Occipital lobe (tissue), 2 donors: ENCODE measurements around the gene VOPP1. TPM values are rescaled to one million over a fixed set of nuclear protein-coding genes. Genes with fewer than 3 reads are reported as not detected.
"Not testable (repeated sequence)": the region's sequence is repeated elsewhere in the genome, so short reads cannot be mapped to it uniquely, and the experiment has no call there.

Source experiments
- DNase-seq: peaks from one replicate; lab custom pipeline; 2025; lab: John Stamatoyannopoulos, UW
- total RNA-seq: library from RNA; depleted of rRNA; stranded (reverse); fragments of >200 nt; gene quantifications from one replicate; pipeline ENCODE4 v1.2.3, GENCODE V29; 2014

VOPP1 gene
- total RNA-seq, 1 donor from 2014 or later: 108 TPM

GRCh38 chr7:55489552-55489951 is 82.8 kb downstream of the VOPP1 start:
- DNase-seq: no peak

- DNase-seq: no peak
Measured at GRCh38 chr7:55488804-55489340, 83.4 kb downstream of the VOPP1 start.

GRCh38 chr7:55488216-55488615 is 84.1 kb downstream of the VOPP1 start:
- DNase-seq: no peak

GRCh38 chr7:55486991-55487390 is 85.3 kb downstream of the VOPP1 start:
- DNase-seq: no peak

GRCh38 chr7:55486192-55486590 is 86.1 kb downstream of the VOPP1 start:
- no peak for DNase-seq

GRCh38 chr7:55485501-55486191 is 86.7 kb downstream of the VOPP1 start:
- no peak for DNase-seq

GRCh38 chr7:55484834-55485233 is 87.5 kb downstream of the VOPP1 start:
- no peak for DNase-seq

GRCh38 chr7:55484241-55484640 is 88.1 kb downstream of the VOPP1 start:
- DNase-seq: no peak

GRCh38 chr7:55483046-55483445 is 89.3 kb downstream of the VOPP1 start:
- no peak for DNase-seq

GRCh38 chr7:55481155-55481554 is 91.1 kb downstream of the VOPP1 start:
- DNase-seq: no peak

GRCh38 chr7:55478700-55479099 is 93.6 kb downstream of the VOPP1 start:
- DNase-seq: no peak

GRCh38 chr7:55477781-55478374 is 94.4 kb downstream of the VOPP1 start:
- DNase-seq: no peak

- DNase-seq: no peak
Measured at GRCh38 chr7:55476852-55477780, 95.2 kb downstream of the VOPP1 start.

- DNase-seq: no peak
Measured at GRCh38 chr7:55475855-55476803, 96.2 kb downstream of the VOPP1 start.

GRCh38 chr7:55474944-55475854 is 97.1 kb downstream of the VOPP1 start:
- DNase-seq: no peak

GRCh38 chr7:55473932-55474331 is 98.4 kb downstream of the VOPP1 start:
- DNase-seq: no peak

- no peak for DNase-seq
Measured at GRCh38 chr7:55472928-55473725, 99.2 kb downstream of the VOPP1 start.

- DNase-seq: not testable (repeated sequence)
Measured at GRCh38 chr7:55472406-55472805, 99.9 kb downstream of the VOPP1 start.

GRCh38 chr7:55471594-55471993 is 100.7 kb downstream of the VOPP1 start:
- DNase-seq: not testable (repeated sequence)
